GM12878 (cell line): Measurements from ENCODE around the gene SLC34A1. TPM values are rescaled to one million over a fixed set of nuclear protein-coding genes. Genes with fewer than 3 reads are reported as not detected.
A peak's percentile ranks its signal among the peaks of the same experiment; 100 is the strongest.

Experiments used
- CBFB ChIP-seq: IDR thresholded peaks from 2 replicates; pipeline ENCODE4 v1.6.1; 2016; ENCODE audit warnings: antibody characterized with exemption, low read depth
- CEBPB ChIP-seq, 2 experiments: fragments of 150-350 bp in 1 of 2; IDR thresholded peaks; 2 replicates each; pipeline ENCODE4 v1.6.1; 2012 to 2014; ENCODE audit warnings: low read depth in 2 of 2, low read length in 2 of 2, borderline replicate concordance in 1 of 2, inconsistent platforms in 1 of 2
- CREB1 ChIP-seq: IDR thresholded peaks from 2 replicates; pipeline ENCODE4 v1.6.1; 2012; ENCODE audit warnings: low read depth, mild to moderate bottlenecking, inconsistent platforms
- CREM ChIP-seq: IDR thresholded peaks from 2 replicates; pipeline ENCODE4 v1.6.1; 2014; ENCODE audit warnings: antibody characterized with exemption, low read depth
- ESRRA ChIP-seq: IDR thresholded peaks from 2 replicates; pipeline ENCODE4 v1.6.1; 2012; ENCODE audit warnings: mild to moderate bottlenecking, low read length, improper control_type of control experiment
- IKZF1 ChIP-seq: fragments of 450-650 bp; conservative IDR thresholded peaks from 2 replicates; pipeline ENCODE4 v1.6.1; 2017; ENCODE audit warnings: antibody characterized with exemption, mild to moderate bottlenecking
- IKZF2 ChIP-seq, 2 experiments: fragments of 450-650 bp; IDR thresholded peaks; 2 replicates each; pipeline ENCODE4 v1.6.1; 2017; ENCODE audit warnings: mild to moderate bottlenecking in 2 of 2, moderate library complexity in 2 of 2
- KDM1A ChIP-seq: fragments of 200-600 bp; sonication (generic); IDR thresholded peaks from 2 replicates; pipeline ENCODE4 v1.6.1; 2016; ENCODE audit warnings: borderline replicate concordance
- MAX ChIP-seq: IDR thresholded peaks from 2 replicates; pipeline ENCODE4 v1.6.1; 2012; ENCODE audit warnings: low read depth, low read length, improper control_type of control experiment
- MTA2 ChIP-seq: fragments of 450-650 bp; IDR thresholded peaks from 2 replicates; pipeline ENCODE4 v1.6.1; 2016; ENCODE audit warnings: low read depth, mild to moderate bottlenecking, moderate library complexity
- MTA3 ChIP-seq: IDR thresholded peaks from 2 replicates; pipeline ENCODE4 v1.6.1; 2012; ENCODE audit warnings: low read length, inconsistent platforms, borderline replicate concordance
- NFYB ChIP-seq: IDR thresholded peaks from 2 replicates; pipeline ENCODE4 v1.6.1; 2011; ENCODE audit warnings: low read depth, mild to moderate bottlenecking, low read length, improper control_type of control experiment, moderate library complexity; ENCODE audit not compliant: insufficient read depth
- RAD21 ChIP-seq: IDR thresholded peaks from 2 replicates; pipeline ENCODE4 v1.6.1; 2011; ENCODE audit warnings: mild to moderate bottlenecking, low read depth, low read length, moderate library complexity; ENCODE audit not compliant: insufficient read depth
- RBBP5 ChIP-seq: fragments of 200-600 bp; sonication (generic); conservative IDR thresholded peaks from 2 replicates; pipeline ENCODE4 v1.6.1; 2016
- SMAD1 ChIP-seq: fragments of 450-650 bp; IDR thresholded peaks from 2 replicates; pipeline ENCODE4 v1.6.1; 2018; ENCODE audit warnings: mild to moderate bottlenecking, low read depth; ENCODE audit not compliant: partially characterized antibody
- TAF1 ChIP-seq: IDR thresholded peaks from 2 replicates; pipeline ENCODE4 v1.6.1; 2011; ENCODE audit warnings: mild to moderate bottlenecking, low read depth, low read length, borderline replicate concordance
- TARDBP ChIP-seq: IDR thresholded peaks from 2 replicates; pipeline ENCODE4 v1.6.1; 2016; ENCODE audit warnings: borderline replicate concordance
- TCF3 ChIP-seq: IDR thresholded peaks from 2 replicates; pipeline ENCODE4 v1.6.1; 2012; ENCODE audit warnings: low read depth, mild to moderate bottlenecking, low read length, borderline replicate concordance; ENCODE audit not compliant: insufficient read depth
- ZNF687 ChIP-seq: fragments of 450-650 bp; IDR thresholded peaks from 2 replicates; pipeline ENCODE4 v1.6.1; 2017; ENCODE audit warnings: mild to moderate bottlenecking, moderate library complexity
- polyA plus RNA-seq, 11 experiments: library from polyadenylated mRNA; depleted of rRNA in 4 of 11; unstranded in 6 of 11; stranded (reverse) in 5 of 11; fragments of >200 nt; fragmentation: Nextera tagmentation in 4 of 11; fragmentation: Illumina TruSeq in 1 of 11; extraction: Ambion mirVana in 4 of 11; extraction: Trizol in 1 of 11; gene quantifications; 1 replicate in 1 of 11; 2 replicates in 10 of 11; pipeline versions ENCODE4 v1.2.1 to v1.2.3, GENCODE V29; 2011 to 2016; ENCODE audit warnings: inconsistent platforms in 2 of 11, missing spikeins in 2 of 11, low read depth in 1 of 11
- total RNA-seq, 4 experiments: library from RNA; depleted of rRNA in 3 of 4; stranded (reverse); fragments of >200 nt in 3 of 4; fragmentation: Illumina TruSeq in 1 of 4; extraction: Trizol in 1 of 4; gene quantifications; 2 replicates each; pipeline versions ENCODE4 v1.2.1 to v1.2.3, GENCODE V29; 2013 to 2021
- TF ChIP-seq, protein P1 (sequence below): fragments of 450-650 bp; IDR thresholded peaks from 2 replicates; pipeline ENCODE4 v1.6.1; 2017; ENCODE audit warnings: mild to moderate bottlenecking
- TF ChIP-seq, protein P2 (sequence below): fragments of 150-350 bp; IDR thresholded peaks from 2 replicates; pipeline ENCODE4 v1.6.1; 2014; ENCODE audit warnings: mild to moderate bottlenecking, low read depth, low read length
- TF ChIP-seq, protein P3 (sequence below): IDR thresholded peaks from 2 replicates; pipeline ENCODE4 v1.6.1; 2012; ENCODE audit warnings: low read depth, low read length, improper control_type of control experiment

SLC34A1 gene
- total and polyA plus RNA-seq, 10 of the 15 experiments (the other 5 are each of a cell fraction or from before 2014, with no cell fraction given) = 0.03 to 0.14 (median 0.09) TPM; not detected in 2

GRCh38 chr5:177405805-177406204 lies 21.6 kb downstream of the SLC34A1 start (continued):
- TF ChIP-seq MTA3 (no peak), ESRRA (no peak), CEBPB (IDR thresholded peaks at IDR 0.05; ENCODE audit: borderline replicate concordance in 1 of 2, low read depth in 2 of 2, low read length in 2 of 2) (no peak), CBFB (no peak), MTA2 (peak; percentile 33; the same call in 1 of the 2 replicates), TAF1 (no peak), IKZF2 (IDR thresholded peaks at IDR 0.05) (peak in 1 of 2 experiments; percentile 51; a peak in 3 of 4 replicates), RBBP5 (no peak), MAX (no peak), KDM1A (no peak), ZNF687 (peak; percentile 27; the same call in 1 of the 2 replicates), TARDBP (no peak), RAD21 (no peak), IKZF1 (peak; percentile 47), CREM (no peak), CREB1 (no peak), TCF3 (no peak), SMAD1 (no peak), NFYB (no peak)
- TF ChIP-seq, protein P1, sequence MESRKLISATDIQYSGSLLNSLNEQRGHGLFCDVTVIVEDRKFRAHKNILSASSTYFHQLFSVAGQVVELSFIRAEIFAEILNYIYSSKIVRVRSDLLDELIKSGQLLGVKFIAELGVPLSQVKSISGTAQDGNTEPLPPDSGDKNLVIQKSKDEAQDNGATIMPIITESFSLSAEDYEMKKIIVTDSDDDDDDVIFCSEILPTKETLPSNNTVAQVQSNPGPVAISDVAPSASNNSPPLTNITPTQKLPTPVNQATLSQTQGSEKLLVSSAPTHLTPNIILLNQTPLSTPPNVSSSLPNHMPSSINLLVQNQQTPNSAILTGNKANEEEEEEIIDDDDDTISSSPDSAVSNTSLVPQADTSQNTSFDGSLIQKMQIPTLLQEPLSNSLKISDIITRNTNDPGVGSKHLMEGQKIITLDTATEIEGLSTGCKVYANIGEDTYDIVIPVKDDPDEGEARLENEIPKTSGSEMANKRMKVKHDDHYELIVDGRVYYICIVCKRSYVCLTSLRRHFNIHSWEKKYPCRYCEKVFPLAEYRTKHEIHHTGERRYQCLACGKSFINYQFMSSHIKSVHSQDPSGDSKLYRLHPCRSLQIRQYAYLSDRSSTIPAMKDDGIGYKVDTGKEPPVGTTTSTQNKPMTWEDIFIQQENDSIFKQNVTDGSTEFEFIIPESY = no peak
- TF ChIP-seq, protein P2, sequence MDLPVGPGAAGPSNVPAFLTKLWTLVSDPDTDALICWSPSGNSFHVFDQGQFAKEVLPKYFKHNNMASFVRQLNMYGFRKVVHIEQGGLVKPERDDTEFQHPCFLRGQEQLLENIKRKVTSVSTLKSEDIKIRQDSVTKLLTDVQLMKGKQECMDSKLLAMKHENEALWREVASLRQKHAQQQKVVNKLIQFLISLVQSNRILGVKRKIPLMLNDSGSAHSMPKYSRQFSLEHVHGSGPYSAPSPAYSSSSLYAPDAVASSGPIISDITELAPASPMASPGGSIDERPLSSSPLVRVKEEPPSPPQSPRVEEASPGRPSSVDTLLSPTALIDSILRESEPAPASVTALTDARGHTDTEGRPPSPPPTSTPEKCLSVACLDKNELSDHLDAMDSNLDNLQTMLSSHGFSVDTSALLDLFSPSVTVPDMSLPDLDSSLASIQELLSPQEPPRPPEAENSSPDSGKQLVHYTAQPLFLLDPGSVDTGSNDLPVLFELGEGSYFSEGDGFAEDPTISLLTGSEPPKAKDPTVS = no peak
- TF ChIP-seq, protein P3, sequence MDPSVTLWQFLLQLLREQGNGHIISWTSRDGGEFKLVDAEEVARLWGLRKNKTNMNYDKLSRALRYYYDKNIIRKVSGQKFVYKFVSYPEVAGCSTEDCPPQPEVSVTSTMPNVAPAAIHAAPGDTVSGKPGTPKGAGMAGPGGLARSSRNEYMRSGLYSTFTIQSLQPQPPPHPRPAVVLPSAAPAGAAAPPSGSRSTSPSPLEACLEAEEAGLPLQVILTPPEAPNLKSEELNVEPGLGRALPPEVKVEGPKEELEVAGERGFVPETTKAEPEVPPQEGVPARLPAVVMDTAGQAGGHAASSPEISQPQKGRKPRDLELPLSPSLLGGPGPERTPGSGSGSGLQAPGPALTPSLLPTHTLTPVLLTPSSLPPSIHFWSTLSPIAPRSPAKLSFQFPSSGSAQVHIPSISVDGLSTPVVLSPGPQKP = no peak
